ENCODE measurements around the gene ANKRD18A.

- TF ChIP-seq CTCF (IDR thresholded peaks at IDR 0.05; ENCODE audit: low read length) (no peak), EZH2 (IDR thresholded peaks at IDR 0.05; ENCODE audit: borderline replicate concordance, low read length) (no peak)
Measured at GRCh38 chr9:38643815-38644173, 23.4 kb upstream of the ANKRD18A start.

Data from OCI-LY1 (cell line).